Mammary epithelial cell (primary cell): ENCODE measurements around the gene XXYLT1.

Source experiments
- EZH2 ChIP-seq: IDR thresholded peaks from 2 replicates; pipeline ENCODE4 v1.6.1; 2012; ENCODE audit warnings: low read length, inconsistent platforms, borderline replicate concordance
- TF ChIP-seq, protein P1 (sequence below), 2 donors: IDR thresholded peaks in 1 of 2; conservative IDR thresholded peaks in 1 of 2; 2 replicates each; pipeline ENCODE4 v1.5.1; 2011 to 2012; ENCODE audit warnings: inconsistent platforms in 2 of 2, low read length in 2 of 2, mild to moderate bottlenecking in 2 of 2, control low read depth in 1 of 2, low read depth in 1 of 2; ENCODE audit not compliant: insufficient read depth in 1 of 2; ENCODE audit errors: extremely low read depth in 1 of 2

DNA sequence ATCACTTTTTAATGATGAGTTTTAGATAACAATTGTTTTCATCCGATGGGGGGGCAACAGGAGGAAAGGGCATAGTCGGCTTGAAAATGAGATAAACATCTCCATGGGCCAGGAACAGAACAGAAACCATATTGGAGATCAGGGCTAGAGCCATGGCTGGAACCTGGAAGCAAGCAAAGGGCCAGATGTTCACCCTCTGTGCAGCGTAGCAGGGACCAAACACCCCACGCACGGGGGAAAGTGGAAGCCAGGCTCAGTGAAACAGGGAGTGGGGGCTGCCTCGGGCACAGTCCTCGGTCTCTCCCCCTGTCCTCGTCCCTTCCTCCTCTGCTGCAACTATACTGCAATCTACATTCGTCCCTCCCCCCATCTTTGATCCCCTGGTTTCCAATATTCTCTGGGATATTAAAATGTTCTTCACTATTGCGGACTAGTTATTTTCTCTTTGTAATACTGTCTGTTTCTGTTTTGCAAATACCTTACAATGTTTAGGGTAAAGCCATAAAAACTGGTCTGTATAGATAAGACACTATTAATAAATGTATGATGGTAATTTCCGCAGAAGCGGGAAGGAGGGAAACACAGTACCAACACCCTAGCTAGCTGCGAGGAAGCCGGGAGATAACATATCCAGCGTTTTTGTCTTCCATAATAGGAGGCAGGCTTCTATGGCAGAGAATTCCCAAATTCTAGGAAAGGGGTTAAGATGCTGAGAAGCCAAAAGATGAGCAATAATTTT, 121.5 kb downstream of the XXYLT1 start:
- TF ChIP-seq, protein P1, sequence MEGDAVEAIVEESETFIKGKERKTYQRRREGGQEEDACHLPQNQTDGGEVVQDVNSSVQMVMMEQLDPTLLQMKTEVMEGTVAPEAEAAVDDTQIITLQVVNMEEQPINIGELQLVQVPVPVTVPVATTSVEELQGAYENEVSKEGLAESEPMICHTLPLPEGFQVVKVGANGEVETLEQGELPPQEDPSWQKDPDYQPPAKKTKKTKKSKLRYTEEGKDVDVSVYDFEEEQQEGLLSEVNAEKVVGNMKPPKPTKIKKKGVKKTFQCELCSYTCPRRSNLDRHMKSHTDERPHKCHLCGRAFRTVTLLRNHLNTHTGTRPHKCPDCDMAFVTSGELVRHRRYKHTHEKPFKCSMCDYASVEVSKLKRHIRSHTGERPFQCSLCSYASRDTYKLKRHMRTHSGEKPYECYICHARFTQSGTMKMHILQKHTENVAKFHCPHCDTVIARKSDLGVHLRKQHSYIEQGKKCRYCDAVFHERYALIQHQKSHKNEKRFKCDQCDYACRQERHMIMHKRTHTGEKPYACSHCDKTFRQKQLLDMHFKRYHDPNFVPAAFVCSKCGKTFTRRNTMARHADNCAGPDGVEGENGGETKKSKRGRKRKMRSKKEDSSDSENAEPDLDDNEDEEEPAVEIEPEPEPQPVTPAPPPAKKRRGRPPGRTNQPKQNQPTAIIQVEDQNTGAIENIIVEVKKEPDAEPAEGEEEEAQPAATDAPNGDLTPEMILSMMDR (conservative IDR thresholded peaks at IDR 0.05 in 1 of 2, IDR thresholded peaks at IDR 0.05 in 1 of 2; ENCODE audit: extremely low read depth in 1 of 2, insufficient read depth in 1 of 2, low read depth in 1 of 2, low read length in 2 of 2) = no peak
- no peak for TF ChIP-seq EZH2
